HepG2 (cell line): ENCODE measurements around the gene ACCS. TPM values are rescaled to one million over a fixed set of nuclear protein-coding genes. Genes with fewer than 3 reads are reported as not detected.

Experiments
- BCL3 ChIP-seq: sonication (generic); formaldehyde crosslinking; IDR thresholded peaks from 2 replicates; pipeline ENCODE4 v1.5.1; 2020; ENCODE audit warnings: mild to moderate bottlenecking, missing genetic modification reagents, moderate library complexity
- CBX5 ChIP-seq: sonication (generic); formaldehyde crosslinking; IDR thresholded peaks from 2 replicates; pipeline ENCODE4 v1.4.0; 2020; ENCODE audit warnings: missing genetic modification reagents, borderline replicate concordance
- ETV6 ChIP-seq: sonication (generic); formaldehyde crosslinking; conservative IDR thresholded peaks from 2 replicates; pipeline ENCODE4 v1.4.0; 2020; ENCODE audit warnings: missing genetic modification reagents
- ISX ChIP-seq: sonication (generic); formaldehyde crosslinking; conservative IDR thresholded peaks from 2 replicates; pipeline ENCODE4 v1.5.0; 2020; ENCODE audit warnings: missing genetic modification reagents
- TFDP1 ChIP-seq: IDR thresholded peaks from 2 replicates; pipeline ENCODE4 v1.6.1; 2016; ENCODE audit warnings: missing compliant biosample characterization, missing genetic modification reagents, borderline replicate concordance
- TSC22D2 ChIP-seq: sonication (generic); formaldehyde crosslinking; IDR thresholded peaks from 2 replicates; pipeline ENCODE4 v1.5.1; 2020; ENCODE audit warnings: missing genetic modification reagents, mild to moderate bottlenecking, borderline replicate concordance
- ZFY ChIP-seq: sonication (generic); formaldehyde crosslinking; IDR thresholded peaks from 2 replicates; pipeline ENCODE4 v1.4.0; 2020; ENCODE audit warnings: missing genetic modification reagents
- ZNF350 ChIP-seq: sonication (generic); formaldehyde crosslinking; IDR thresholded peaks from 2 replicates; pipeline ENCODE4 v1.4.0; 2020; ENCODE audit warnings: mild to moderate bottlenecking, low read depth, missing genetic modification reagents, borderline replicate concordance
- ZNF451 ChIP-seq: sonication (generic); formaldehyde crosslinking; IDR thresholded peaks from 2 replicates; pipeline ENCODE4 v1.5.0; 2020; ENCODE audit warnings: mild to moderate bottlenecking, missing genetic modification reagents
- ZNF556 ChIP-seq: sonication (generic); formaldehyde crosslinking; IDR thresholded peaks from 2 replicates; pipeline ENCODE4 v1.4.0; 2020; ENCODE audit warnings: mild to moderate bottlenecking, missing genetic modification reagents, borderline replicate concordance
- polyA plus RNA-seq, 8 experiments: library from polyadenylated mRNA; depleted of rRNA in 3 of 8; stranded (reverse) in 7 of 8; unstranded in 1 of 8; fragments of >200 nt; fragmentation: Illumina TruSeq in 4 of 8; extraction: Trizol in 4 of 8; gene quantifications; 2 replicates each; pipeline versions ENCODE4 v1.2.1 to v1.2.3, GENCODE V29; 2011 to 2016; ENCODE audit warnings: low read depth in 4 of 8, missing spikeins in 1 of 8, mixed read lengths in 1 of 8; ENCODE audit not compliant: insufficient read depth in 1 of 8
- total RNA-seq, 5 experiments: library from RNA; depleted of rRNA; stranded (reverse); fragments of >200 nt; fragmentation: Illumina TruSeq; extraction: Trizol; gene quantifications; 2 replicates each; pipeline ENCODE4 v1.2.3, GENCODE V29; 2016; ENCODE audit warnings: low read depth in 1 of 5
- TF ChIP-seq, protein P1 (sequence below): sonication (generic); formaldehyde crosslinking; IDR thresholded peaks from 2 replicates; pipeline ENCODE4 v1.4.0; 2020; ENCODE audit warnings: missing genetic modification reagents, low read depth, mild to moderate bottlenecking, borderline replicate concordance
- TF ChIP-seq, protein P2 (sequence below): sonication (generic); formaldehyde crosslinking; IDR thresholded peaks from 2 replicates; pipeline ENCODE4 v1.4.0; 2020; ENCODE audit warnings: missing genetic modification reagents, borderline replicate concordance
- TF ChIP-seq, protein P3 (sequence below): sonication (generic); formaldehyde crosslinking; IDR thresholded peaks from 2 replicates; pipeline ENCODE4 v1.5.0; 2020; ENCODE audit warnings: mild to moderate bottlenecking, missing genetic modification reagents, moderate library complexity
- TF ChIP-seq, protein P4 (sequence below): sonication (generic); formaldehyde crosslinking; IDR thresholded peaks from 2 replicates; pipeline ENCODE4 v1.5.1; 2020; ENCODE audit warnings: mild to moderate bottlenecking, missing genetic modification reagents, moderate library complexity

ACCS gene
- total and polyA plus RNA-seq, 2 of the 13 experiments (the other 11 are each of a cell fraction or from before 2014, with no cell fraction given) = 0.55 to 0.59 TPM

DNA sequence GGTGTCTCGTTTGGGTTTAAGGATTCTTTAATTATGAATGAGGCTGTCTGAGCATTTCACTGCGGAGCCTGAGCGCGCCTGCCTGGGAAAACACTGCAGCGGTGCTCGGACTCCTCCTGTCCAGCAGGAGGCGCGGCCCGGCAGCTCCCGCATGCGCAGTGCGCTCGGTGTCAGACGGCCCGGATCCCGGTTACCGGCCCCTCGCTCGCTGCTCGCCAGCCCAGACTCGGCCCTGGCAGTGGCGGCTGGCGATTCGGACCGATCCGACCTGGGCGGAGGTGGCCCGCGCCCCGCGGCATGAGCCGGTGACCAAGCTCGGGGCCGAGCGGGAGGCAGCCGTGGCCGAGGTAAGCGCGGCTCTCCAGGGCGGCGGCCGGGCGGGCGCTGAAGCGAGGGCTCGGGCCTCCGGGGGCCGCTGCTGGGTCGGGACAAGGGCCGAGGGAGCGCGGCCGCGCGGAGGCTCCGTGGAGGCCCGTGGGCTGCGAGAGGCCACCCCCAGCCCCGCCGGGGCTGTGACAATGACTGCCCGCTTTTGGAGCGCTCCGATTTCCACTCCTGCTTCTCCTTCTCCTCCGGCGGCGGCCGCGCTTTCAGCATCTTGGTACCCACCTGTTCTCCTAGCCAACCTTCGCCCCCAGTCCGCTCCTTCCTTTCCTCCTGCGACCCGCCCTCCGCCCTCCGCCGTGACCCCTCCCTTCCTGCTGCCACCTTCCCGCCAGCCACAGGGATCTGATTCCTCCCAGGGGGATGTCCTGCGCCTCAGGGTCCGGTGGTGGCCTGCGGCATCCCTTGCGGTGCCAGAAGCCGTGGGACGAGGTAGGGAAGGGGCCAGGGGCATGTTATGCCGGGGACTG is 29.7 kb downstream of the ACCS start, which contains the start of gene EXT2 (continued):
- TF ChIP-seq, protein P1, sequence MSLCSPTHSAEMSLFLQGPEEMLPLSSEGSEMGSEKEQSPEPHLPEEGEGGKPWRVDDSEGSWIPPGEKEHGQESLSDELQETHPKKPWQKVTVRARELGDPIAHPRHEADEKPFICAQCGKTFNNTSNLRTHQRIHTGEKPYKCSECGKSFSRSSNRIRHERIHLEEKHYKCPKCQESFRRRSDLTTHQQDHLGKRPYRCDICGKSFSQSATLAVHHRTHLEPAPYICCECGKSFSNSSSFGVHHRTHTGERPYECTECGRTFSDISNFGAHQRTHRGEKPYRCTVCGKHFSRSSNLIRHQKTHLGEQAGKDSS (CRISPR knock-in tag) = peak; percentile 82; the same call in 1 of the 2 replicates
- TF ChIP-seq, protein P2, sequence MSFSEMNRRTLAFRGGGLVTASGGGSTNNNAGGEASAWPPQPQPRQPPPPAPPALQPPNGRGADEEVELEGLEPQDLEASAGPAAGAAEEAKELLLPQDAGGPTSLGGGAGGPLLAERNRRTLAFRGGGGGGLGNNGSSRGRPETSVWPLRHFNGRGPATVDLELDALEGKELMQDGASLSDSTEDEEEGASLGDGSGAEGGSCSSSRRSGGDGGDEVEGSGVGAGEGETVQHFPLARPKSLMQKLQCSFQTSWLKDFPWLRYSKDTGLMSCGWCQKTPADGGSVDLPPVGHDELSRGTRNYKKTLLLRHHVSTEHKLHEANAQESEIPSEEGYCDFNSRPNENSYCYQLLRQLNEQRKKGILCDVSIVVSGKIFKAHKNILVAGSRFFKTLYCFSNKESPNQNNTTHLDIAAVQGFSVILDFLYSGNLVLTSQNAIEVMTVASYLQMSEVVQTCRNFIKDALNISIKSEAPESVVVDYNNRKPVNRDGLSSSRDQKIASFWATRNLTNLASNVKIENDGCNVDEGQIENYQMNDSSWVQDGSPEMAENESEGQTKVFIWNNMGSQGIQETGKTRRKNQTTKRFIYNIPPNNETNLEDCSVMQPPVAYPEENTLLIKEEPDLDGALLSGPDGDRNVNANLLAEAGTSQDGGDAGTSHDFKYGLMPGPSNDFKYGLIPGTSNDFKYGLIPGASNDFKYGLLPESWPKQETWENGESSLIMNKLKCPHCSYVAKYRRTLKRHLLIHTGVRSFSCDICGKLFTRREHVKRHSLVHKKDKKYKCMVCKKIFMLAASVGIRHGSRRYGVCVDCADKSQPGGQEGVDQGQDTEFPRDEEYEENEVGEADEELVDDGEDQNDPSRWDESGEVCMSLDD (CRISPR knock-in tag) = no peak
- TF ChIP-seq ZNF350 (CRISPR knock-in tag) (0 out of 2 replicates have a peak, but pooled peaks have one; percentile 19), TFDP1 (peak; percentile 35; the same call in 1 of the 2 replicates), TSC22D2 (CRISPR knock-in tag) (no peak; the same call in 1 of the 2 replicates), ZNF451 (peak; percentile 78; the same call in 1 of the 2 replicates), ZFY (CRISPR knock-in tag) (peak; percentile 95), ZNF556 (CRISPR knock-in tag) (no peak; the same call in 1 of the 2 replicates), BCL3 (peak; percentile 63; the same call in 1 of the 2 replicates), ETV6 (peak; percentile 53; the same call in 1 of the 2 replicates), ISX (no peak), CBX5 (CRISPR knock-in tag) (no peak)
- TF ChIP-seq, protein P3, sequence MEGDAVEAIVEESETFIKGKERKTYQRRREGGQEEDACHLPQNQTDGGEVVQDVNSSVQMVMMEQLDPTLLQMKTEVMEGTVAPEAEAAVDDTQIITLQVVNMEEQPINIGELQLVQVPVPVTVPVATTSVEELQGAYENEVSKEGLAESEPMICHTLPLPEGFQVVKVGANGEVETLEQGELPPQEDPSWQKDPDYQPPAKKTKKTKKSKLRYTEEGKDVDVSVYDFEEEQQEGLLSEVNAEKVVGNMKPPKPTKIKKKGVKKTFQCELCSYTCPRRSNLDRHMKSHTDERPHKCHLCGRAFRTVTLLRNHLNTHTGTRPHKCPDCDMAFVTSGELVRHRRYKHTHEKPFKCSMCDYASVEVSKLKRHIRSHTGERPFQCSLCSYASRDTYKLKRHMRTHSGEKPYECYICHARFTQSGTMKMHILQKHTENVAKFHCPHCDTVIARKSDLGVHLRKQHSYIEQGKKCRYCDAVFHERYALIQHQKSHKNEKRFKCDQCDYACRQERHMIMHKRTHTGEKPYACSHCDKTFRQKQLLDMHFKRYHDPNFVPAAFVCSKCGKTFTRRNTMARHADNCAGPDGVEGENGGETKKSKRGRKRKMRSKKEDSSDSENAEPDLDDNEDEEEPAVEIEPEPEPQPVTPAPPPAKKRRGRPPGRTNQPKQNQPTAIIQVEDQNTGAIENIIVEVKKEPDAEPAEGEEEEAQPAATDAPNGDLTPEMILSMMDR (CRISPR knock-in tag) = peak; percentile 90
- TF ChIP-seq, protein P4, sequence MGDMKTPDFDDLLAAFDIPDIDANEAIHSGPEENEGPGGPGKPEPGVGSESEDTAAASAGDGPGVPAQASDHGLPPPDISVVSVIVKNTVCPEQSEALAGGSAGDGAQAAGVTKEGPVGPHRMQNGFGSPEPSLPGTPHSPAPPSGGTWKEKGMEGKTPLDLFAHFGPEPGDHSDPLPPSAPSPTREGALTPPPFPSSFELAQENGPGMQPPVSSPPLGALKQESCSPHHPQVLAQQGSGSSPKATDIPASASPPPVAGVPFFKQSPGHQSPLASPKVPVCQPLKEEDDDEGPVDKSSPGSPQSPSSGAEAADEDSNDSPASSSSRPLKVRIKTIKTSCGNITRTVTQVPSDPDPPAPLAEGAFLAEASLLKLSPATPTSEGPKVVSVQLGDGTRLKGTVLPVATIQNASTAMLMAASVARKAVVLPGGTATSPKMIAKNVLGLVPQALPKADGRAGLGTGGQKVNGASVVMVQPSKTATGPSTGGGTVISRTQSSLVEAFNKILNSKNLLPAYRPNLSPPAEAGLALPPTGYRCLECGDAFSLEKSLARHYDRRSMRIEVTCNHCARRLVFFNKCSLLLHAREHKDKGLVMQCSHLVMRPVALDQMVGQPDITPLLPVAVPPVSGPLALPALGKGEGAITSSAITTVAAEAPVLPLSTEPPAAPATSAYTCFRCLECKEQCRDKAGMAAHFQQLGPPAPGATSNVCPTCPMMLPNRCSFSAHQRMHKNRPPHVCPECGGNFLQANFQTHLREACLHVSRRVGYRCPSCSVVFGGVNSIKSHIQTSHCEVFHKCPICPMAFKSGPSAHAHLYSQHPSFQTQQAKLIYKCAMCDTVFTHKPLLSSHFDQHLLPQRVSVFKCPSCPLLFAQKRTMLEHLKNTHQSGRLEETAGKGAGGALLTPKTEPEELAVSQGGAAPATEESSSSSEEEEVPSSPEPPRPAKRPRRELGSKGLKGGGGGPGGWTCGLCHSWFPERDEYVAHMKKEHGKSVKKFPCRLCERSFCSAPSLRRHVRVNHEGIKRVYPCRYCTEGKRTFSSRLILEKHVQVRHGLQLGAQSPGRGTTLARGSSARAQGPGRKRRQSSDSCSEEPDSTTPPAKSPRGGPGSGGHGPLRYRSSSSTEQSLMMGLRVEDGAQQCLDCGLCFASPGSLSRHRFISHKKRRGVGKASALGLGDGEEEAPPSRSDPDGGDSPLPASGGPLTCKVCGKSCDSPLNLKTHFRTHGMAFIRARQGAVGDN (CRISPR knock-in tag) = peak; percentile 72
